Subcutaneous abdominal adipose tissue (tissue), 5 donors: ENCODE results near the gene ADD1.

Source experiments
- H3K27ac ChIP-seq: one replicate; pipeline ENCODE4 v1.7.0; 2013; ENCODE audit warnings: low read depth, mild to moderate bottlenecking, inconsistent platforms, low read length, moderate library complexity
- H3K27me3 ChIP-seq, 5 donors: one replicate each; pipeline ENCODE4 v1.7.0; 2013; ENCODE audit warnings: low read length in 5 of 5, inconsistent platforms in 1 of 5; ENCODE audit not compliant: control insufficient read depth in 5 of 5, insufficient read depth in 4 of 5
- H3K36me3 ChIP-seq, 5 donors: one replicate each; pipeline ENCODE4 v1.7.0; 2013; ENCODE audit warnings: low read length in 5 of 5; ENCODE audit not compliant: control insufficient read depth in 5 of 5, insufficient read depth in 5 of 5
- H3K4me1 ChIP-seq, 5 donors: one replicate each; pipeline ENCODE4 v1.7.0; 2013; ENCODE audit warnings: low read length in 5 of 5, mild to moderate bottlenecking in 3 of 5, moderate library complexity in 1 of 5; ENCODE audit not compliant: control insufficient read depth in 5 of 5, insufficient read depth in 5 of 5
- H3K4me3 ChIP-seq, 5 donors: one replicate each; pipeline ENCODE4 v1.7.0; 2013; ENCODE audit warnings: low read length in 5 of 5, low read depth in 1 of 5
- H3K9ac ChIP-seq, 5 donors: one replicate each; pipeline ENCODE4 v1.7.0; 2013; ENCODE audit warnings: low read length in 5 of 5, mild to moderate bottlenecking in 4 of 5, moderate library complexity in 3 of 5
- H3K9me3 ChIP-seq, 5 donors: one replicate each; pipeline ENCODE4 v1.7.0; 2013; ENCODE audit warnings: low read length in 5 of 5; ENCODE audit not compliant: control insufficient read depth in 5 of 5
- donor health status: healthy.
- donor health status: healthy.
- donor health status: healthy.
- donor health status: healthy.
- donor health status: healthy.

Gene ADD1

GRCh38 chr4:2829933-2830451 is 13.7 kb upstream of the ADD1 start:
- Histone ChIP-seq H3K27ac (no peak overlapping the region), H3K36me3 (peaks cover 0 to 98% (median 83%) of the 10 kb centered on the region in 5 donors)

DNA sequence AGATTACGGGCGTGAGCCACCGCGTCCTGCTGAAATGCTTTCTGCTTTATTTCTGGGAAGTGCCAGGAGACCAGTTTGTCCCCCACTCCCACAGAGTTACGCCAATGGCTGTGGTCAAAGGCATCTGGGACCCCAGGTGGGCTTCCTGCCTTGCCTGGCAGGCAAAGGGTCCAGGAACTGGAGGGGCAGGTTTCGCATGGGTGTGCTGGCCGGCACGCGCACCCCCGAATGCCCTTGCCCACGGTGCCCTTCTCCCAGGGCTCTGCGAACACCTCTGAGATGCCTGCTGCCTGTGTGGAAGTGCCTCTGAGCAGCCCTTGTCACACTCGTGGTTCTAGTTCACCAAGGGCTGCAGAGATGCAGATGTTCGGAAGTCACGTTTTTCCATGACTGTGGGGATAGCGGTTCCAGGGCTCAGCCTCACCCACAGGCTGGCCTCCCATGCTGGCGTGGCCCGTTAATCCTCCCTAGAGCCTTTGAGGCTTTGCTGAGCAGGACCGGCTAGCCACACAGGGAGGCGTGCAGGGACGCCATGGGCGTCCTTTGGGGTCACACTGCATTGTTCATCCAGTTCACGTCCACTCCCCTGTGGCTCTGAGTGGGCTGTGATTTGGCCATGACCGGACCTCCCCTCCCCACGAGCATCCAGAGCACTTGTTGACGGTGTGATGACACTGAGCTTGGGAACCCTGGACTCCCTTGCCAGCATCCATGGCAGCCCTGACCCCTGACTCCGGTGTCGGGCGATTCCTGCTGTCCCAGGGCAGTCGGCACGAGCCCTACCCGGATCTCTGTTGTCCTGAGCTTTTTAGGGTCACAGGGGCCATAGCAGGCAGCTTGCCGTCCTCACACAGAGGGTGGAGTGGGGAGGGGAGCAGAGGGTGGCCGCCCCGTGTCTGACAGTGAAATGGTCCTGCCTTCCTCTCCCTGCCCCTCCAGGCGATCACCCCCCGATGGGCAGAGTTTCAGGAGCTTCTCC is 12.7 kb upstream of the ADD1 start:
- no peak overlapping the region for H3K27ac ChIP-seq
- H3K36me3 ChIP-seq: peaks cover 0 to 92% (median 79%) of the 10 kb centered on the region in 5 donors
- peaks cover 0 to 14% (median 11%) of the 10 kb centered on the region in 5 donors for H3K4me1 ChIP-seq
- H3K9ac ChIP-seq: no peak overlapping the region
- no peaks in the 10 kb centered on the region for H3K9me3 ChIP-seq
- H3K4me3 ChIP-seq: no peak overlapping the region
- H3K27me3 ChIP-seq: no peaks in the 10 kb centered on the region

More at GRCh38 chr4:2829933-2830451, 13.7 kb upstream of the ADD1 start:
- Histone ChIP-seq H3K9ac (no peak overlapping the region), H3K4me1 (peaks cover 3 to 14% (median 4%) of the 10 kb centered on the region in 5 donors), H3K9me3 (no peaks in the 10 kb centered on the region), H3K4me3 (no peak overlapping the region), H3K27me3 (no peaks in the 10 kb centered on the region)

GRCh38 chr4:2831611-2832308 is 11.9 kb upstream of the ADD1 start:
- no peak overlapping the region for H3K4me3 ChIP-seq
- no peak overlapping the region for H3K9ac ChIP-seq
- peaks cover 0 to 90% (median 75%) of the 10 kb centered on the region in 5 donors for H3K36me3 ChIP-seq
- no peaks in the 10 kb centered on the region for H3K27me3 ChIP-seq
- peaks cover 4 to 22% (median 19%) of the 10 kb centered on the region in 5 donors for H3K4me1 ChIP-seq
- no peaks in the 10 kb centered on the region for H3K9me3 ChIP-seq
- H3K27ac ChIP-seq: no peak overlapping the region

- Histone ChIP-seq H3K4me3 (no peak overlapping the region), H3K4me1 (peaks cover 7 to 29% (median 26%) of the 10 kb centered on the region in 5 donors), H3K36me3 (peaks cover 0 to 83% (median 68%) of the 10 kb centered on the region in 5 donors), H3K27ac (no peak overlapping the region), H3K27me3 (no peaks in the 10 kb centered on the region), H3K9me3 (no peaks in the 10 kb centered on the region), H3K9ac (no peak overlapping the region)
These were observed 11.2 kb upstream of the ADD1 start for GRCh38 chr4:2832309-2832980.

DNA sequence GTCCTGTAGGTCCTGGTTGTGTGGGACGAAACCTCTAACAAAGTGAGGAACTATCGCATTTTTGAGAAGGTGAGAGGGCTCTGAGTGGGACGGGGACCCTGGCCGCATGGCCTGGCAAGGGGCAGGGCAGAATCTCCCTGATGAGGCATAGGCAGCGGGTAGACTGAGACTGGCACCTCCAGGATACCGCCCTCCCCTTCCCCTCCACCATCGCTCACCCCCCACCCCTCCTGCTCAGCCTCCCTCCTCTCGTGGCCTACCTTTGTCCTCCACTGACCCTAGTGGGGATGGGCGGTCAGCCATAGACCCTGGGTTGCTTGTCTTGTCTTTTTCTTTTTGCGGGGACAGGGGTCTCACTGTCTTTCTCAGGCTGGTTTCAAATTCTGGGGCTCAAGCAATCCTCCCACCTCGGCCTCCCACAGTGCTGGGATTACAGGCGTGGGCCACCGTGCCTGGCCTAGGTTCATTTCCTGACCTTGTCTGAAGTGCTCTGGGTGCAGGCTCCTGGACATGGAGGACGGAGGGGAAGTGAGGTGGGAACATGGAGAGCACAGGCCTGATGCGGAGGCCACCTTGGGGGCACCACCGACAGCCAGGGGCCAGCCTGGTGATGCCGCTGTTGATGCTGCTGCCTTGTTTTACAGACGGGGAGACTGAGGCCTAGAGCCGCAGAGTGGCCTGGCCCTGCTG is 10.5 kb upstream of the ADD1 start:
- Histone ChIP-seq H3K27me3 (no peaks in the 10 kb centered on the region), H3K36me3 (peaks cover 0 to 77% (median 63%) of the 10 kb centered on the region in 5 donors), H3K27ac (no peak overlapping the region), H3K4me3 (no peak overlapping the region), H3K4me1 (peaks cover 11 to 36% (median 33%) of the 10 kb centered on the region in 5 donors), H3K9ac (no peak overlapping the region), H3K9me3 (no peaks in the 10 kb centered on the region)

DNA sequence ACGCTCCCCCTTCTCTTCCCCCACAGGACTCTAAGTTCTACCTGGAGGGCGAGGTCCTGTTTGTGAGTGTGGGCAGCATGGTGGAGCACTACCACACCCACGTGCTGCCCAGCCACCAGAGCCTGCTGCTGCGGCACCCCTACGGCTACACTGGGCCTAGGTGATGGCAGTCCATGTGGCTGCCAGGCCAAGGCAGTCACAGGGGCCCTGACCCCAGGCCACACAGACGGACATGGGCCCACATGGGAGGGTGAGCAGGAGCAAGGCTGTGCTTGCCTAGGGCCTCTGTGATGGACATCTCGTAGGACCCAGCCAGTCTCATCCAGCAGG is 10.0 kb upstream of the ADD1 start:
- Histone ChIP-seq H3K36me3 (peaks cover 0 to 72% (median 58%) of the 10 kb centered on the region in 5 donors), H3K9me3 (no peaks in the 10 kb centered on the region), H3K4me1 (peaks cover 11 to 41% (median 38%) of the 10 kb centered on the region in 5 donors), H3K27ac (no peak overlapping the region), H3K27me3 (no peaks in the 10 kb centered on the region), H3K4me3 (no peak overlapping the region), H3K9ac (no peak overlapping the region)

DNA sequence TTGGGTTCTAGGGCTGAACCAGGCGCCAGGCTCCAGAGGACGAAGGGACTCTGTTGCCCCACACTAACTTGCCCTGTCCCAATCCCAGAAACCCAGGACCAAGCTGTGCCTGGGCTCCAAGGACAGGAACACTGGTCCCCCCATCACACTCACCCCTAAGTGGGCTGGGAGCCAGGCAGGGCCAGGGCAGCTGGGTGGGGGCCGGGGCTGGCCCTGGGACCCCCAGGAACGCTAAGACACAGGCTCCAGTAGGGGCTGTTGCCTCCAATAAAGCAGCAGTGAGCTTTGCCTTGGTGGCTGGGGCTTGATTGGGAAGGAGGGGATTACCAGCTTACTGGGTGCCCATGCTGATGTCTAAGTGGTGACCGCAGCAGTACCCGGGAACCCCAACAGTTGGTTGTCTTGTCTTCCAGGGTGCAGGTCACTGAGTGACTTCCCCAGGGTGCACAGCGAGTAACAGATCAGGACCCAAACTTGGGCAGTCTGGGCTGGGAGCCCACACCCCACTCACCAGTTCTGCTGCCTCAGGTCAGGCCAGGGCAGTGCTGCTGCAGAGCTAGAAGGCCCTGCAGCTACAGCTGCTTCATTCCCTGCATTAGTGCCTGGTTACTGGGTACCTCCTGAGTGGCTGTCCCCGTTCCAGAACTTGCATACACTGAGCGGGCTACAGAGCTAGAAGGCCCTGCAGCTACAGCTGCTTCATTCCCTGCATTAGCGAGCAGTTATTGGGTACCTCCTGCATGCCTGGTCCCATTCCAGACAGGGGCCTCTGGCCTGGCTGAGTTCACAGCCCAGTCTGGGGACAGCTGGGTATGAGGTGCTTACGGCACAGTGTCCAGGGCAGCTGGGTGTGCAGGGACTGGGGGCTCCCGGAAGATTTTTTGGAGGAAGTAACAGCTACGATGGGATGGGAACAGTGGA is 9.4 kb upstream of the ADD1 start:
- no peak overlapping the region for H3K27ac ChIP-seq
- H3K4me3 ChIP-seq: no peak overlapping the region
- no peak overlapping the region for H3K9ac ChIP-seq
- H3K27me3 ChIP-seq: no peaks in the 10 kb centered on the region
- no peaks in the 10 kb centered on the region for H3K9me3 ChIP-seq
- peaks cover 10 to 44% (median 40%) of the 10 kb centered on the region in 5 donors for H3K4me1 ChIP-seq
- H3K36me3 ChIP-seq: peaks cover 0 to 66% (median 51%) of the 10 kb centered on the region in 5 donors

- Histone ChIP-seq H3K9ac (no peak overlapping the region), H3K36me3 (peaks cover 0 to 49% (median 39%) of the 10 kb centered on the region in 5 donors), H3K27me3 (no peaks in the 10 kb centered on the region), H3K4me1 (peaks cover 10 to 44% (median 40%) of the 10 kb centered on the region in 5 donors), H3K27ac (no peak overlapping the region), H3K4me3 (no peak overlapping the region), H3K9me3 (no peaks in the 10 kb centered on the region)
These were observed 7.7 kb upstream of the ADD1 start for GRCh38 chr4:2835978-2836377.
